Esophagus muscularis mucosa (tissue), 4 donors: ENCODE measurements around the gene ZNF385D.

Source experiments
- EP300 ChIP-seq: sonication (generic); formaldehyde crosslinking; IDR thresholded peaks from one replicate; pipeline ENCODE4 v1.6.1; 2017; ENCODE audit warnings: antibody characterized with exemption
- POLR2A ChIP-seq: fragments of 450-650 bp; IDR thresholded peaks from one replicate; pipeline ENCODE4 v1.6.1; 2017; ENCODE audit warnings: antibody characterized with exemption, moderate library complexity, mild to moderate bottlenecking, low read depth
- POLR2AphosphoS5 ChIP-seq, 2 donors: sonication (generic); formaldehyde crosslinking; IDR thresholded peaks; one replicate each; pipeline ENCODE4 v1.6.1; 2017; ENCODE audit warnings: antibody characterized with exemption in 2 of 2
- TF ChIP-seq, protein P1 (sequence below), 3 experiments: fragments of 200-600 bp in 2 of 3; fragments of 450-650 bp in 1 of 3; sonication (generic) in 2 of 3; IDR thresholded peaks; one replicate each; pipeline ENCODE4 v1.5.1; 2017 to 2019; ENCODE audit warnings: antibody characterized with exemption in 3 of 3, mild to moderate bottlenecking in 2 of 3, moderate library complexity in 1 of 3

DNA sequence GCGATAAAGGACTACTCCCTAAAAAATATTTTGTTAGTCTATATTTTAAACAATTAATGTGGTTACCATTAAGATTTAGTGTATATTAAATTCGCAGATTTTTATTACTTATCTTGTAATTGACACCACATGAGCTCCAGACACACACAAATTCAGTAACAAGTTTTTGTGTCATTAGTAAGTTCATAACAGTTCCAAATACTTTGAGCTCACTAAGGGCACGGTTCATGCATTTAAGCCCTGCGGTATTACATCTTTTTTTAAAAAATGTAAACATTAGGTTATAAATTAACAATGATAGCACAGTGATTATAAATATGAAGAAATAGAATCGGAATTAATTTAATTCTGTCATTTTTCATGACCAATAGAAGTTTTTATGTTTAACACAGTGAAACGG lies 317.3 kb downstream of the ZNF385D start:
- TF ChIP-seq POLR2AphosphoS5 (IDR thresholded peaks at IDR 0.05) (no peak), POLR2A (no peak), EP300 (no peak)
- TF ChIP-seq, protein P1, sequence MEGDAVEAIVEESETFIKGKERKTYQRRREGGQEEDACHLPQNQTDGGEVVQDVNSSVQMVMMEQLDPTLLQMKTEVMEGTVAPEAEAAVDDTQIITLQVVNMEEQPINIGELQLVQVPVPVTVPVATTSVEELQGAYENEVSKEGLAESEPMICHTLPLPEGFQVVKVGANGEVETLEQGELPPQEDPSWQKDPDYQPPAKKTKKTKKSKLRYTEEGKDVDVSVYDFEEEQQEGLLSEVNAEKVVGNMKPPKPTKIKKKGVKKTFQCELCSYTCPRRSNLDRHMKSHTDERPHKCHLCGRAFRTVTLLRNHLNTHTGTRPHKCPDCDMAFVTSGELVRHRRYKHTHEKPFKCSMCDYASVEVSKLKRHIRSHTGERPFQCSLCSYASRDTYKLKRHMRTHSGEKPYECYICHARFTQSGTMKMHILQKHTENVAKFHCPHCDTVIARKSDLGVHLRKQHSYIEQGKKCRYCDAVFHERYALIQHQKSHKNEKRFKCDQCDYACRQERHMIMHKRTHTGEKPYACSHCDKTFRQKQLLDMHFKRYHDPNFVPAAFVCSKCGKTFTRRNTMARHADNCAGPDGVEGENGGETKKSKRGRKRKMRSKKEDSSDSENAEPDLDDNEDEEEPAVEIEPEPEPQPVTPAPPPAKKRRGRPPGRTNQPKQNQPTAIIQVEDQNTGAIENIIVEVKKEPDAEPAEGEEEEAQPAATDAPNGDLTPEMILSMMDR (IDR thresholded peaks at IDR 0.05): no peak
